NB4 (cell line): Measurements from ENCODE around the gene RNU1-2.
"Not testable (repeated sequence)": the region's sequence is repeated elsewhere in the genome, so short reads cannot be mapped to it uniquely, and the experiment has no call there.

ENCODE experiments used
- CTCF ChIP-seq: IDR thresholded peaks from one replicate; pipeline ENCODE4 v1.5.1; 2012; ENCODE audit warnings: low read depth, low read length
- MYC ChIP-seq: IDR thresholded peaks from 2 replicates; pipeline ENCODE4 v1.6.1; 2011; ENCODE audit warnings: low read depth, low read length
- POLR2A ChIP-seq: IDR thresholded peaks from 2 replicates; pipeline ENCODE4 v1.6.1; 2011; ENCODE audit warnings: mild to moderate bottlenecking; ENCODE audit not compliant: insufficient read length; ENCODE audit errors: extremely low read depth

GRCh38 chr1:16861832-16862245, 33.9 kb upstream of the RNU1-2 start:
- not testable (repeated sequence) for TF ChIP-seq CTCF, POLR2A, MYC
